NT2/D1 (cell line): Measurements from ENCODE around the gene SARM1.

Experiments used
- DNase-seq: peaks from one replicate; pipeline ENCODE4 v3.0.0-alpha.2; 2011; ENCODE audit warnings: low read depth, low spot score
- H3K27me3 ChIP-seq: 2 replicates; pipeline ENCODE4 v1.6.0; 2011; ENCODE audit warnings: mild to moderate bottlenecking; ENCODE audit not compliant: insufficient read length, insufficient read depth
- H3K36me3 ChIP-seq: 2 replicates; pipeline ENCODE4 v1.6.1; 2011; ENCODE audit warnings: mild to moderate bottlenecking, low read length, mixed read lengths; ENCODE audit not compliant: insufficient read depth, insufficient read length
- H3K4me1 ChIP-seq: 2 replicates; pipeline ENCODE4 v1.5.1; 2011; ENCODE audit not compliant: insufficient read depth, insufficient read length
- H3K4me3 ChIP-seq: 2 replicates; pipeline ENCODE4 v1.5.1; 2011; ENCODE audit warnings: low read depth; ENCODE audit not compliant: insufficient read length
- H3K9ac ChIP-seq: 2 replicates; pipeline ENCODE4 v1.6.0; 2011; ENCODE audit warnings: low read depth; ENCODE audit not compliant: insufficient read length
- H3K9me3 ChIP-seq: 2 replicates; pipeline ENCODE4 v1.5.1; 2011; ENCODE audit warnings: mild to moderate bottlenecking, low read length; ENCODE audit not compliant: insufficient read depth
- SUZ12 ChIP-seq: IDR thresholded peaks from 2 replicates; pipeline ENCODE4 v1.6.1; 2011; ENCODE audit not compliant: insufficient read length, insufficient read depth; ENCODE audit errors: extremely low read depth
- YY1 ChIP-seq: IDR thresholded peaks from 2 replicates; pipeline ENCODE4 v1.6.1; 2011; ENCODE audit not compliant: insufficient read length, insufficient read depth
- ZNF274 ChIP-seq: IDR thresholded peaks from 2 replicates; pipeline ENCODE4 v1.6.1; 2011; ENCODE audit warnings: mild to moderate bottlenecking, low read depth, low read length

The SARM1 gene

GRCh38 chr17:28391401-28391800 is 19.9 kb downstream of the SARM1 start:
- TF ChIP-seq YY1: no peak
- TF ChIP-seq ZNF274: no peak
- TF ChIP-seq SUZ12: no peak
- Histone ChIP-seq H3K36me3 (peaks cover 31% of the 10 kb centered on the region), H3K4me3 (no peak overlapping the region), H3K4me1 (peaks cover 3% of the 10 kb centered on the region), H3K9ac (no peak overlapping the region), H3K9me3 (no peaks in the 10 kb centered on the region), H3K27me3 (no peaks in the 10 kb centered on the region)
- DNase-seq: no peak

GRCh38 chr17:28392491-28392890 is 21.0 kb downstream of the SARM1 start:
- Histone ChIP-seq H3K9me3 (no peaks in the 10 kb centered on the region), H3K36me3 (peaks cover 39% of the 10 kb centered on the region), H3K27me3 (no peaks in the 10 kb centered on the region), H3K9ac (no peak overlapping the region), H3K4me3 (no peak overlapping the region), H3K4me1 (peaks cover 3% of the 10 kb centered on the region)
- TF ChIP-seq SUZ12 (no peak), YY1 (no peak), ZNF274 (no peak)
- DNase-seq: no peak

GRCh38 chr17:28394337-28395116 is 23.0 kb downstream of the SARM1 start:
- DNase-seq: no peak

GRCh38 chr17:28395426-28395825 is 23.9 kb downstream of the SARM1 start:
- H3K9ac ChIP-seq: no peak overlapping the region
- H3K4me3 ChIP-seq: no peak overlapping the region
- H3K4me1 ChIP-seq: peaks cover 3% of the 10 kb centered on the region
- H3K9me3 ChIP-seq: no peaks in the 10 kb centered on the region
- H3K36me3 ChIP-seq: peaks cover 41% of the 10 kb centered on the region
- peaks cover 20% of the 10 kb centered on the region for H3K27me3 ChIP-seq
- DNase-seq: no peak
- no peak for TF ChIP-seq ZNF274
- TF ChIP-seq SUZ12: no peak

More at GRCh38 chr17:28394337-28395116, 23.0 kb downstream of the SARM1 start:
- no peak for TF ChIP-seq SUZ12
- no peak for TF ChIP-seq YY1
- TF ChIP-seq ZNF274: no peak
- H3K27me3 ChIP-seq: peaks cover 11% of the 10 kb centered on the region
- H3K36me3 ChIP-seq: peaks cover 39% of the 10 kb centered on the region
- H3K9me3 ChIP-seq: no peaks in the 10 kb centered on the region
- H3K4me3 ChIP-seq: no peak overlapping the region
- H3K4me1 ChIP-seq: peaks cover 3% of the 10 kb centered on the region
- no peak overlapping the region for H3K9ac ChIP-seq

- Histone ChIP-seq H3K36me3 (peaks cover 42% of the 10 kb centered on the region), H3K9me3 (no peaks in the 10 kb centered on the region), H3K27me3 (peaks cover 25% of the 10 kb centered on the region), H3K9ac (no peak overlapping the region), H3K4me1 (peaks cover 3% of the 10 kb centered on the region), H3K4me3 (no peak overlapping the region)
- no peak for TF ChIP-seq YY1
- no peak for DNase-seq
These were observed 24.5 kb downstream of the SARM1 start for GRCh38 chr17:28395968-28396367.

GRCh38 chr17:28396635-28397239 is 25.2 kb downstream of the SARM1 start:
- DNase-seq: no peak
- H3K27me3 ChIP-seq: peaks cover 33% of the 10 kb centered on the region
- TF ChIP-seq SUZ12 (no peak), YY1 (no peak)
- H3K9me3 ChIP-seq: no peaks in the 10 kb centered on the region
- H3K4me1 ChIP-seq: no peaks in the 10 kb centered on the region
- H3K4me3 ChIP-seq: no peak overlapping the region
- H3K9ac ChIP-seq: no peak overlapping the region
- H3K36me3 ChIP-seq: peaks cover 40% of the 10 kb centered on the region

GRCh38 chr17:28397275-28397674 is 25.8 kb downstream of the SARM1 start:
- Histone ChIP-seq H3K9ac (no peak overlapping the region), H3K36me3 (peaks cover 44% of the 10 kb centered on the region), H3K4me1 (peaks cover 2% of the 10 kb centered on the region), H3K27me3 (peaks cover 36% of the 10 kb centered on the region), H3K9me3 (no peaks in the 10 kb centered on the region), H3K4me3 (no peak overlapping the region)
- TF ChIP-seq SUZ12 (no peak), YY1 (no peak), ZNF274 (no peak)
- DNase-seq: no peak
